H9 (cell line): ENCODE results near the gene FRY. TPM values are rescaled to one million over a fixed set of nuclear protein-coding genes. Genes with fewer than 3 reads are reported as not detected.

ENCODE experiments used
- DNase-seq: peaks from one replicate; pipeline ENCODE4 v3.0.0-alpha.2; 2017
- H2AFZ ChIP-seq: one replicate; pipeline ENCODE4 v1.6.1; 2013; ENCODE audit warnings: mild to moderate bottlenecking, low read length, control low read depth, moderate library complexity
- H2AK5ac ChIP-seq: 2 replicates; pipeline ENCODE4 v1.6.1; 2013; ENCODE audit warnings: low read length, control low read depth, mixed read lengths; ENCODE audit not compliant: insufficient read length
- H2BK120ac ChIP-seq: one replicate; pipeline ENCODE4 v1.6.1; 2013; ENCODE audit warnings: low read depth, mild to moderate bottlenecking, low read length, control low read depth, inconsistent platforms; ENCODE audit not compliant: poor library complexity, severe bottlenecking
- H2BK12ac ChIP-seq: 2 replicates; pipeline ENCODE4 v1.6.1; 2013; ENCODE audit warnings: low read length, control low read depth, mixed read lengths, low read depth; ENCODE audit not compliant: insufficient read length
- H2BK15ac ChIP-seq: 2 replicates; pipeline ENCODE4 v1.6.1; 2013; ENCODE audit warnings: low read depth, low read length, control low read depth
- H2BK20ac ChIP-seq: one replicate; pipeline ENCODE4 v1.6.1; 2013; ENCODE audit warnings: low read depth, mild to moderate bottlenecking, low read length, control low read depth, inconsistent platforms; ENCODE audit not compliant: poor library complexity, severe bottlenecking
- H2BK5ac ChIP-seq: 2 replicates; pipeline ENCODE4 v1.6.1; 2013; ENCODE audit warnings: low read length, control low read depth, mixed read lengths; ENCODE audit not compliant: insufficient read length
- H3K14ac ChIP-seq: 2 replicates; pipeline ENCODE4 v1.6.1; 2013; ENCODE audit warnings: low read length, control low read depth; ENCODE audit not compliant: insufficient read depth
- H3K18ac ChIP-seq: 2 replicates; pipeline ENCODE4 v1.6.1; 2013; ENCODE audit warnings: low read depth, mild to moderate bottlenecking, mixed read lengths, low read length, control low read depth; ENCODE audit not compliant: insufficient read length
- H3K23ac ChIP-seq: 2 replicates; pipeline ENCODE4 v1.6.1; 2013; ENCODE audit warnings: low read length, control low read depth, mixed read lengths, low read depth; ENCODE audit not compliant: insufficient read length
- H3K23me2 ChIP-seq: 2 replicates; pipeline ENCODE4 v1.6.1; 2013; ENCODE audit warnings: low read depth, mild to moderate bottlenecking, mixed read lengths, low read length, control low read depth; ENCODE audit not compliant: insufficient read length, poor library complexity, severe bottlenecking
- H3K27ac ChIP-seq: 2 replicates; pipeline ENCODE4 v1.5.1; 2013; ENCODE audit warnings: low read length, control low read depth, mixed read lengths, low read depth; ENCODE audit not compliant: insufficient read length
- H3K27me3 ChIP-seq: 2 replicates; pipeline ENCODE4 v1.6.1; 2013; ENCODE audit warnings: low read length, control low read depth, inconsistent platforms; ENCODE audit not compliant: insufficient read depth
- H3K4ac ChIP-seq: 2 replicates; pipeline ENCODE4 v1.6.1; 2013; ENCODE audit warnings: low read depth, mild to moderate bottlenecking, control low read depth, inconsistent platforms, low read length, moderate library complexity
- H3K4me1 ChIP-seq: 2 replicates; pipeline ENCODE4 v1.6.1; 2013; ENCODE audit warnings: low read length, control low read depth, inconsistent platforms; ENCODE audit not compliant: insufficient read depth
- H3K4me2 ChIP-seq: 2 replicates; pipeline ENCODE4 v1.6.1; 2013; ENCODE audit warnings: low read length, control low read depth, mixed read lengths; ENCODE audit not compliant: insufficient read length, insufficient read depth
- H3K56ac ChIP-seq: 2 replicates; pipeline ENCODE4 v1.6.1; 2013; ENCODE audit warnings: low read depth, mild to moderate bottlenecking, mixed read lengths, low read length, control low read depth; ENCODE audit not compliant: insufficient read length
- H3K79me1 ChIP-seq: 2 replicates; pipeline ENCODE4 v1.6.1; 2013; ENCODE audit warnings: low read depth, mild to moderate bottlenecking, moderate library complexity, low read length, control low read depth, inconsistent platforms; ENCODE audit not compliant: insufficient read depth, poor library complexity, severe bottlenecking
- H3K79me2 ChIP-seq: 2 replicates; pipeline ENCODE4 v1.6.1; 2013; ENCODE audit warnings: low read length, control low read depth, inconsistent platforms; ENCODE audit not compliant: insufficient read depth
- H3K9ac ChIP-seq: 2 replicates; pipeline ENCODE4 v1.6.1; 2013; ENCODE audit warnings: low read length, control low read depth, mixed read lengths; ENCODE audit not compliant: insufficient read length; ENCODE audit errors: extremely low read depth
- H3K9me3 ChIP-seq: one replicate; pipeline ENCODE4 v1.6.1; 2013; ENCODE audit warnings: low read depth, low read length, inconsistent platforms; ENCODE audit not compliant: control insufficient read depth
- H3T11ph ChIP-seq: one replicate; pipeline ENCODE4 v1.6.1; 2013; ENCODE audit warnings: mild to moderate bottlenecking, low read length, control low read depth, inconsistent platforms
- H4K20me1 ChIP-seq: one replicate; pipeline ENCODE4 v1.6.1; 2013; ENCODE audit not compliant: control insufficient read depth, insufficient read length, insufficient read depth
- H4K5ac ChIP-seq: 2 replicates; pipeline ENCODE4 v1.6.1; 2013; ENCODE audit warnings: low read depth, mild to moderate bottlenecking, mixed read lengths, low read length, control low read depth; ENCODE audit not compliant: insufficient read length
- H4K8ac ChIP-seq: replicated peaks from 2 replicates; pipeline ENCODE4 v1.6.1; 2013; ENCODE audit warnings: low read length, control low read depth, mixed read lengths, low read depth; ENCODE audit not compliant: insufficient read length
- H4K91ac ChIP-seq: 2 replicates; pipeline ENCODE4 v1.6.1; 2013; ENCODE audit warnings: low read depth, mild to moderate bottlenecking, moderate library complexity, mixed read lengths, low read length, control low read depth; ENCODE audit not compliant: insufficient read length
- H3K27ac Mint-ChIP-seq, 3 experiments: 2 replicates in 2 of 3; 3 replicates in 1 of 3; pipeline ENCODE4 v1.8.0; 2020 to 2021; ENCODE audit warnings: mixed read lengths in 3 of 3, mild to moderate bottlenecking in 1 of 3, moderate library complexity in 1 of 3
- H3K27me3 Mint-ChIP-seq: 2 replicates; pipeline ENCODE4 v1.8.0; 2021; ENCODE audit warnings: low read depth, mild to moderate bottlenecking, moderate library complexity, mixed read lengths
- H3K36me3 Mint-ChIP-seq, 3 experiments: 2 replicates in 2 of 3; 3 replicates in 1 of 3; pipeline ENCODE4 v1.8.0; 2020 to 2021; ENCODE audit warnings: low read depth in 3 of 3, mixed read lengths in 3 of 3; ENCODE audit not compliant: insufficient read depth in 1 of 3
- H3K4me1 Mint-ChIP-seq, 2 experiments: 2 replicates each; pipeline ENCODE4 v1.8.0; 2020; ENCODE audit warnings: mixed read lengths in 2 of 2
- H3K4me3 Mint-ChIP-seq, 2 experiments: 2 replicates in 1 of 2; 3 replicates in 1 of 2; pipeline ENCODE4 v1.8.0; 2020 to 2021; ENCODE audit warnings: mild to moderate bottlenecking in 2 of 2, mixed read lengths in 2 of 2, moderate library complexity in 1 of 2
- H3K9me3 Mint-ChIP-seq, 2 experiments: 2 replicates in 1 of 2; 3 replicates in 1 of 2; pipeline ENCODE4 v1.8.0; 2020; ENCODE audit warnings: mild to moderate bottlenecking in 2 of 2, mixed read lengths in 2 of 2, moderate library complexity in 1 of 2
- CTCF ChIP-seq: fragments of 200-600 bp; sonication (generic); conservative IDR thresholded peaks from 3 replicates; pipeline ENCODE4 v1.8.0; 2021; ENCODE audit warnings: antibody characterized with exemption, mild to moderate bottlenecking
- WGBS: extraction: QIAGEN DNeasy Blood & Tissue Kit; methylation state at CpG from one replicate; pipeline ENCODE4 v1.1.7; 2013; ENCODE audit warnings: missing lambda C conversion rate, low lambda C conversion rate, mixed read lengths; ENCODE audit not compliant: insufficient read length; ENCODE audit errors: extremely low coverage; 5-methylcytosine and 5-hydroxymethylcytosine counted together
- total RNA-seq: library from RNA; stranded (reverse); gene quantifications from 2 replicates; pipeline ENCODE4 v1.2.1, GENCODE V29; 2021

Gene FRY
- total RNA-seq, 1 experiment from 2014 or later: 5.2 TPM

GRCh38 chr13:32281096-32281495, 249.5 kb downstream of the FRY start:
- no peak overlapping the region for H3K14ac ChIP-seq
- no CpG with 5 or more reads among the region's 1 CpG for WGBS

More at GRCh38 chr13:32281096-32281495, 249.5 kb downstream of the FRY start:
- no peaks in the 10 kb centered on the region for H3K79me2 ChIP-seq
- H2BK120ac ChIP-seq: no peak overlapping the region
- no peak overlapping the region for H3K23ac ChIP-seq
- H3K56ac ChIP-seq: no peak overlapping the region
- H3K4me1 ChIP-seq: no peaks in the 10 kb centered on the region
- H3K27ac ChIP-seq: no peak overlapping the region
- Mint-ChIP-seq H3K4me1 (peaks cover 11 to 24% of the 10 kb centered on the region in 2 experiments), H3K27me3 (no peaks in the 10 kb centered on the region), H3K4me3 (no peak overlapping the region), H3K27ac (no peak overlapping the region), H3K9me3 (no peaks in the 10 kb centered on the region), H3K36me3 (no peaks in the 10 kb centered on the region)
- H3K4ac ChIP-seq: no peak overlapping the region
- no peak overlapping the region for H3T11ph ChIP-seq
- no peak overlapping the region for H4K5ac ChIP-seq
- no peak overlapping the region for H4K8ac ChIP-seq
- no peak overlapping the region for H2BK5ac ChIP-seq
- H2BK20ac ChIP-seq: no peak overlapping the region
- H3K23me2 ChIP-seq: no peaks in the 10 kb centered on the region
- no peak overlapping the region for H2AK5ac ChIP-seq
- no peak overlapping the region for H4K91ac ChIP-seq
- H3K4me2 ChIP-seq: no peak overlapping the region
- no peak for DNase-seq
- no peaks in the 10 kb centered on the region for H4K20me1 ChIP-seq
- no peak overlapping the region for H2BK12ac ChIP-seq
- H3K27me3 ChIP-seq: no peaks in the 10 kb centered on the region
- no peak for TF ChIP-seq CTCF
- H3K9ac ChIP-seq: no peak overlapping the region
- no peak overlapping the region for H2AFZ ChIP-seq
- no peak overlapping the region for H2BK15ac ChIP-seq
- no peaks in the 10 kb centered on the region for H3K79me1 ChIP-seq
- H3K18ac ChIP-seq: no peak overlapping the region
- no peaks in the 10 kb centered on the region for H3K9me3 ChIP-seq
